ENCODE data around the gene FAM120A. TPM values are rescaled to one million over a fixed set of nuclear protein-coding genes. Genes with fewer than 3 reads are reported as not detected.

The FAM120A gene
- total and polyA plus RNA-seq, 2 of the 13 experiments (the other 11 are each of a cell fraction or from before 2014, with no cell fraction given): 41.3 to 44.4 TPM

- TF ChIP-seq THAP11 (CRISPR knock-in tag; IDR thresholded peaks at IDR 0.05) (no peak), DZIP1 (CRISPR knock-in tag; IDR thresholded peaks at IDR 0.05) (no peak), MAFF (IDR thresholded peaks at IDR 0.05; ENCODE audit: low read depth, low read length) (no peak), ZEB1 (IDR thresholded peaks at IDR 0.05; ENCODE audit: insufficient replicate concordance, low read depth) (no peak), ZNF124 (CRISPR knock-in tag; IDR thresholded peaks at IDR 0.05) (no peak), CTCF (CRISPR knock-in tag; IDR thresholded peaks at IDR 0.05) (peak; percentile 54), ZNF747 (CRISPR knock-in tag; IDR thresholded peaks at IDR 0.05; ENCODE audit: borderline replicate concordance) (no peak), MAX (IDR thresholded peaks at IDR 0.05) (no peak), ZNF263 (CRISPR knock-in tag; IDR thresholded peaks at IDR 0.05) (peak; percentile 78), PAF1 (CRISPR knock-in tag; IDR thresholded peaks at IDR 0.05) (no peak), FOXA3 (CRISPR knock-in tag; IDR thresholded peaks at IDR 0.05) (no peak), ATF2 (CRISPR knock-in tag; IDR thresholded peaks at IDR 0.05) (no peak), PPARG (CRISPR knock-in tag; conservative IDR thresholded peaks at IDR 0.05) (no peak), ZBTB14 (CRISPR knock-in tag; IDR thresholded peaks at IDR 0.05) (no peak), FOXP4 (CRISPR knock-in tag; IDR thresholded peaks at IDR 0.05) (no peak), ARID3A (IDR thresholded peaks at IDR 0.05; ENCODE audit: low read depth, low read length) (no peak)
Observed at GRCh38 chr9:93587651-93588347, 136.3 kb downstream of the FAM120A start (continued).

Data from HepG2 (cell line).